Myocyte (in vitro differentiated cells): Measurements from ENCODE around the gene NUDT1. TPM values are rescaled to one million over a fixed set of nuclear protein-coding genes. Genes with fewer than 3 reads are reported as not detected.
A peak's percentile ranks its signal among the peaks of the same experiment; 100 is the strongest.

ENCODE experiments used
- DNase-seq: peaks from one replicate; pipeline ENCODE4 v3.0.0-alpha.2; 2012; ENCODE audit warnings: low read depth
- total RNA-seq: library from RNA; depleted of rRNA; stranded (reverse); fragments of >200 nt; gene quantifications from 2 replicates; pipeline ENCODE4 v1.2.3, GENCODE V29; 2014

NUDT1 gene
- total RNA-seq, 1 donor from 2014 or later = 25.6 TPM

- DNase-seq = no peak
Measured at GRCh38 chr7:2223321-2223720, 18.7 kb upstream of the NUDT1 start.

GRCh38 chr7:2224491-2224928, 17.5 kb upstream of the NUDT1 start:
- DNase-seq = no peak

- peak; percentile 36 for DNase-seq
Measured at GRCh38 chr7:2224934-2225333, 17.1 kb upstream of the NUDT1 start.

GRCh38 chr7:2225336-2225735, 16.7 kb upstream of the NUDT1 start:
- DNase-seq = no peak

- no peak for DNase-seq
Measured at GRCh38 chr7:2225830-2226229, 16.2 kb upstream of the NUDT1 start.

- no peak for DNase-seq
Measured at GRCh38 chr7:2227699-2228098, 14.3 kb upstream of the NUDT1 start.

- DNase-seq = no peak
Measured at GRCh38 chr7:2228921-2229320, 13.1 kb upstream of the NUDT1 start.

GRCh38 chr7:2229467-2229866, 12.6 kb upstream of the NUDT1 start:
- DNase-seq = no peak

- DNase-seq = no peak
Measured at GRCh38 chr7:2230226-2230625, 11.8 kb upstream of the NUDT1 start.

- no peak for DNase-seq
Measured at GRCh38 chr7:2230882-2231281, 11.1 kb upstream of the NUDT1 start.

GRCh38 chr7:2231992-2232765, 9.8 kb upstream of the NUDT1 start:
- DNase-seq = peak; percentile 14

- DNase-seq = peak; percentile 96
Measured at GRCh38 chr7:2232766-2233520, 9.1 kb upstream of the NUDT1 start, which contains the start of gene MAD1L1. TSS of gene MAD1L1 (minus strand) at chr7:2232945. CDS start at chr7:2230133, 2,812 bp downstream.

- no peak for DNase-seq
Measured at GRCh38 chr7:2233926-2234325, 8.1 kb upstream of the NUDT1 start.

- no peak for DNase-seq
Measured at GRCh38 chr7:2237109-2237602, 4.9 kb upstream of the NUDT1 start.

GRCh38 chr7:2239242-2239641, 2.8 kb upstream of the NUDT1 start:
- DNase-seq = no peak

- no peak for DNase-seq
Measured at GRCh38 chr7:2242541-2243429, 759 bp downstream of the NUDT1 start.

- no peak for DNase-seq
Measured at GRCh38 chr7:2243458-2243857, 1.4 kb downstream of the NUDT1 start.

- DNase-seq = no peak
Measured at GRCh38 chr7:2244404-2244995, 2.5 kb downstream of the NUDT1 start.

- no peak for DNase-seq
Measured at GRCh38 chr7:2245883-2246675, 4.1 kb downstream of the NUDT1 start.
